ENCODE results near the gene RAP2B. TPM values are rescaled to one million over a fixed set of nuclear protein-coding genes. Genes with fewer than 3 reads are reported as not detected.
A peak's percentile ranks its signal among the peaks of the same experiment; 100 is the strongest.

Gene RAP2B
- total RNA-seq, 1 donor from 2014 or later = 19.1 TPM

GRCh38 chr3:153162513-153163392 is 727 bp downstream of the RAP2B start:
- intact Hi-C loops (cut with DNase I) = no loop called here
- Histone ChIP-seq H3K4me1 (peaks cover 33% of the 10 kb centered on the region), H3K9me3 (no peaks in the 10 kb centered on the region), H3K27ac (peak overlapping the region; percentile 96), H3K27me3 (ENCODE audit: low read depth) (no peaks in the 10 kb centered on the region), H3K4me3 (peak overlapping the region; percentile 89), H3K36me3 (no peaks in the 10 kb centered on the region)
- DNase-seq (peak; percentile 69), ATAC-seq (peak; percentile 1 to 26)
- TF ChIP-seq, protein P1, sequence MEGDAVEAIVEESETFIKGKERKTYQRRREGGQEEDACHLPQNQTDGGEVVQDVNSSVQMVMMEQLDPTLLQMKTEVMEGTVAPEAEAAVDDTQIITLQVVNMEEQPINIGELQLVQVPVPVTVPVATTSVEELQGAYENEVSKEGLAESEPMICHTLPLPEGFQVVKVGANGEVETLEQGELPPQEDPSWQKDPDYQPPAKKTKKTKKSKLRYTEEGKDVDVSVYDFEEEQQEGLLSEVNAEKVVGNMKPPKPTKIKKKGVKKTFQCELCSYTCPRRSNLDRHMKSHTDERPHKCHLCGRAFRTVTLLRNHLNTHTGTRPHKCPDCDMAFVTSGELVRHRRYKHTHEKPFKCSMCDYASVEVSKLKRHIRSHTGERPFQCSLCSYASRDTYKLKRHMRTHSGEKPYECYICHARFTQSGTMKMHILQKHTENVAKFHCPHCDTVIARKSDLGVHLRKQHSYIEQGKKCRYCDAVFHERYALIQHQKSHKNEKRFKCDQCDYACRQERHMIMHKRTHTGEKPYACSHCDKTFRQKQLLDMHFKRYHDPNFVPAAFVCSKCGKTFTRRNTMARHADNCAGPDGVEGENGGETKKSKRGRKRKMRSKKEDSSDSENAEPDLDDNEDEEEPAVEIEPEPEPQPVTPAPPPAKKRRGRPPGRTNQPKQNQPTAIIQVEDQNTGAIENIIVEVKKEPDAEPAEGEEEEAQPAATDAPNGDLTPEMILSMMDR (IDR thresholded peaks at IDR 0.05) = no peak

DNA sequence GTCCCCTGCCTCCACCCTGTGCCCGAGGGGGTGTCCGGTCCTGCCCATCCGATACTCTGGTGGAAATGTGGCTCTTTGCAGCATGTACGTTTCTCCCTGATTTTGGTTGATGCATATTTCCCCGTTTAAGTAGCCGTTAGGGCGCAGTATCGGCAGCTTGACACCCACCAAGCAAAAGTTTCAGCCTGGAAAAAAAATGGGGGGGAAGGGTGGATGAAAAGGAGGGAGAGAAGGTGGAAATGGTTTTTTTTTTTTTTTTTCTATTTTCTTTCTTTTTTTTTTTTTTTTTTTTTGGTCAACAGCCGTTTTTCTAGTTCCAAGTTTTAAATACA is 1.3 kb downstream of the RAP2B start:
- no peak for DNase-seq
- TF ChIP-seq, protein P1 (IDR thresholded peaks at IDR 0.05) = no peak
- H3K27me3 ChIP-seq (ENCODE audit: low read depth) = no peaks in the 10 kb centered on the region
- peak overlapping the region; percentile 89 for H3K4me3 ChIP-seq
- H3K9me3 ChIP-seq = no peaks in the 10 kb centered on the region
- H3K36me3 ChIP-seq = no peaks in the 10 kb centered on the region
- intact Hi-C loops (cut with DNase I) = no loop called here
- H3K4me1 ChIP-seq = peaks cover 33% of the 10 kb centered on the region
- ATAC-seq = no peak
- H3K27ac ChIP-seq = peak overlapping the region; percentile 96

- H3K4me1 ChIP-seq = peaks cover 33% of the 10 kb centered on the region
- no peaks in the 10 kb centered on the region for H3K27me3 ChIP-seq (ENCODE audit: low read depth)
- intact Hi-C loops (cut with DNase I) = no loop called here
- H3K36me3 ChIP-seq = no peaks in the 10 kb centered on the region
- H3K4me3 ChIP-seq = peak overlapping the region; percentile 89
- no peaks in the 10 kb centered on the region for H3K9me3 ChIP-seq
- no peak for ATAC-seq
- DNase-seq = no peak
- TF ChIP-seq, protein P1 (IDR thresholded peaks at IDR 0.05) = no peak
- H3K27ac ChIP-seq = peak overlapping the region; percentile 96
Observed at GRCh38 chr3:153163756-153164550, 1.9 kb downstream of the RAP2B start.

DNA sequence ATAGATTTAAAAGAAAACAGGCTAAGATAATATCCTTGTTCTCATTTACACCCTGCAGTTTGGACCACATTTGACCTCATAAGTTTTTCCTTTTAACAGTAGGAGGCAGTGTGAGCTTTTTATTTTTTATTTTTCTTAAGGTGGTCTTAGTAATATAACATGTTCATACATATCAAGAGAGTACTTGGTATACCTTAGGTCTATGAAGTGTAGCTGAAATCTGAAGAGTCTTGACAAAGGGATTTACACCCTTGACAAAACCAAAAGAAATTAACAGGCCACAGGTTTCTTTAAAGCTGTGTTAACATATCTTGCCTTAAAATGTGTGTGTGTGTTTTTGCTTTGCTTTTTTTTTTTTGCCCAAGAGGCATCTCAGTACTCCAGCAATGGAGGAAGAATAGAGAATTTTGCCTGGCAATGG is 3.2 kb downstream of the RAP2B start:
- Histone ChIP-seq H3K4me1 (peaks cover 33% of the 10 kb centered on the region), H3K36me3 (no peaks in the 10 kb centered on the region), H3K27ac (no peak overlapping the region), H3K4me3 (peak overlapping the region; percentile 89), H3K9me3 (no peaks in the 10 kb centered on the region), H3K27me3 (ENCODE audit: low read depth) (no peaks in the 10 kb centered on the region)
- DNase-seq (no peak), ATAC-seq (no peak)
- intact Hi-C loops (cut with DNase I) = no loop called here
- TF ChIP-seq, protein P1 (IDR thresholded peaks at IDR 0.05) = peak; percentile 33

DNA sequence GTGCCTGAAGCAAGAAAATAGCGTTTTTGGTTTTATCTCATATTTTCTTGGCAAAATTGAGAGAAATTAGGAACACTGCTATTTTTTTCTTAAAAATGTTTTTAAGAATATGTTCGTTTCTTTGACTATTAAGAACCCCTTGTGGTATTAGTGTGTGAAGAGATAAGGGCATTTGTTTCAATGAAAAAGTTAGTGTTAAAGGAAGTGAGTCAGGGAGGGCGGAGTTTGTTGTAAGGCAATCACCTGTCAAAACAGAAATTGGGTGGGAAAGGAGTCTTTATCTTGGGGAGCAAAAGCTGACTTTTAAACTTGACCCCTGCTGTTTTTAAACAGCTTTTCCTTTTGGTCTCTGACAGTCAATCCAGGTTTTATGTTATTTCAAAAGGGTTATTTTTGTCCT is 4.2 kb downstream of the RAP2B start:
- TF ChIP-seq, protein P1 (IDR thresholded peaks at IDR 0.05) = no peak

More for the DNA sequence above, 4.2 kb downstream of the RAP2B start:
- ATAC-seq = no peak
- intact Hi-C loops (cut with DNase I) = no loop called here
- Histone ChIP-seq H3K4me3 (peak overlapping the region; percentile 89), H3K27me3 (ENCODE audit: low read depth) (no peaks in the 10 kb centered on the region), H3K4me1 (peaks cover 33% of the 10 kb centered on the region), H3K9me3 (no peaks in the 10 kb centered on the region), H3K27ac (no peak overlapping the region), H3K36me3 (no peaks in the 10 kb centered on the region)
- no peak for DNase-seq
